C4-2B (cell line): ENCODE results near the gene SLC29A4.
"Not testable (repeated sequence)": the region's sequence is repeated elsewhere in the genome, so short reads cannot be mapped to it uniquely, and the experiment has no call there.

Experiments
- ZFX ChIP-seq: fragments of 450-650 bp; IDR thresholded peaks from 2 replicates; pipeline ENCODE4 v1.6.1; 2017
- TF ChIP-seq, protein P1 (sequence below): fragments of 450-650 bp; conservative IDR thresholded peaks from 2 replicates; pipeline ENCODE4 v1.5.1; 2017; ENCODE audit warnings: mild to moderate bottlenecking

DNA sequence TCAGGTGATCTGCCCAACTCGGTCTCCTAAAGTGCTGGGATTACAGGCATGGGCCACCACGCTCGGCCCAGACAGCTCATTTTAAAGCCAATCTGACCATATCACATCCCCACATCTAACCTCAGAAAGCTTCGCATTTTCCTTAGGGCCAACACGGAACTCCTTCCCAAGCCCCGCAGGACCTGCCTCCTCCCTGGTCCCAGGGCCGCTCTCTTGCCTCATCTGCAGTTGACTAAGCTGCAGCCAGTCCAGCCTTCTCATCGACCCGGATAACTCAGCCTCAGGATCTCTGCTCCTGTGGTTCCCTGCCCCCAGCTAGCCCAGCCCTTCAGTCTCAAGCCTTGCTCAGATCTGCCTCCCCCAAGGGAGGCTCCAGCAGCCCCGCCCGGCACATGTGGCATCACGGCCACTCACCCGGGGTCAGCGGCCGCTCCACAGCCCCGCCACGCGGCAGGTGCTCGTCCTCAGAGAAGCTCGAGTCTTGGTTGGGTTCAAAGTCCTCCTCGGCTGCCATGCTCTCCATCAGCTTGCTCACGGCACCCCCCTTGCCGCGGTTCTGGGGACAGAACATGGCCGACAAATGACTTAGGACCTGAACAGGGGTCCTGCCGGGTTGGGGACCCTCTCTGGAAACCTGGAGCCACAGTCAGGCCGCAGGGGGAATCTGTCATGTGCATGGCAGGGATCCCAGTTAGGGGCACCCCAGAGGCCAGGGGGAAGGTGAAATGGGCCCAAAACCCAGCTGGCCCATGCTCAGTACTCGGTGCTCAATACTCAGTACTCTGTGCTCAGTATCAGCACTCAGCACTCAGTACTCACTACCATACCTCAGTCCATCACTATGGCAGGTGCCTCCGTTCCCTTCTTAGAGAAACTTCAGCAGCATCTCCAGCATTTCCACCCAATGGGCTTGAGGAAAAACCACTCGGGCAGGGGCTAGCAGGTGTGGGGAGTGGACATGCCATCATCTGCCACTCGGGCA, 41.3 kb downstream of the SLC29A4 start:
- TF ChIP-seq, protein P1, sequence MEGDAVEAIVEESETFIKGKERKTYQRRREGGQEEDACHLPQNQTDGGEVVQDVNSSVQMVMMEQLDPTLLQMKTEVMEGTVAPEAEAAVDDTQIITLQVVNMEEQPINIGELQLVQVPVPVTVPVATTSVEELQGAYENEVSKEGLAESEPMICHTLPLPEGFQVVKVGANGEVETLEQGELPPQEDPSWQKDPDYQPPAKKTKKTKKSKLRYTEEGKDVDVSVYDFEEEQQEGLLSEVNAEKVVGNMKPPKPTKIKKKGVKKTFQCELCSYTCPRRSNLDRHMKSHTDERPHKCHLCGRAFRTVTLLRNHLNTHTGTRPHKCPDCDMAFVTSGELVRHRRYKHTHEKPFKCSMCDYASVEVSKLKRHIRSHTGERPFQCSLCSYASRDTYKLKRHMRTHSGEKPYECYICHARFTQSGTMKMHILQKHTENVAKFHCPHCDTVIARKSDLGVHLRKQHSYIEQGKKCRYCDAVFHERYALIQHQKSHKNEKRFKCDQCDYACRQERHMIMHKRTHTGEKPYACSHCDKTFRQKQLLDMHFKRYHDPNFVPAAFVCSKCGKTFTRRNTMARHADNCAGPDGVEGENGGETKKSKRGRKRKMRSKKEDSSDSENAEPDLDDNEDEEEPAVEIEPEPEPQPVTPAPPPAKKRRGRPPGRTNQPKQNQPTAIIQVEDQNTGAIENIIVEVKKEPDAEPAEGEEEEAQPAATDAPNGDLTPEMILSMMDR, result not testable (repeated sequence)
- TF ChIP-seq ZFX, result not testable (repeated sequence)
